RWPE1 (cell line): ENCODE data around the gene MYL4.

Experiments used
- CTCF ChIA-PET: fragments of 350-600 bp; sonication (Branson Sonifier 250); formaldehyde crosslinking; extraction: SDS; loops from one replicate; lab custom pipeline; 2021; lab: Yijun Ruan, JAX
- POLR2A ChIA-PET: fragments of 400-600 bp; formaldehyde crosslinking; extraction: SDS; loops from one replicate; lab custom pipeline; 2020; ENCODE audit warnings: antibody characterized with exemption; ENCODE audit not compliant: low non-redundant PET; lab: Yijun Ruan, JAX
- DNase-seq: peaks from one replicate; pipeline ENCODE4 v3.0.0; 2012; ENCODE audit warnings: low spot score
- H3K27ac ChIP-seq: fragments of 450-650 bp; 2 replicates; pipeline ENCODE4 v1.5.1; 2017
- CTCF ChIP-seq: fragments of 450-650 bp; conservative IDR thresholded peaks from 2 replicates; pipeline ENCODE4 v1.5.1; 2017; ENCODE audit warnings: low read depth, mild to moderate bottlenecking

Gene MYL4

GRCh38 chr17:47224966-47225365 lies 15.8 kb downstream of the MYL4 start:
- POLR2A ChIA-PET: interaction anchor here (0.7 kb wide), 1 partner anchor 467 kb away, joined by 5 read pairs; no protein-coding TSS in a partner anchor

GRCh38 chr17:47225436-47225858 lies 16.3 kb downstream of the MYL4 start:
- H3K27ac ChIP-seq: no peak overlapping the region
- ChIA-PET POLR2A (interaction anchor here (0.7 kb wide), 1 partner anchor 466 kb away, joined by 5 read pairs; no protein-coding TSS in a partner anchor), CTCF (interaction anchor here (0.7 to 1.1 kb wide), 2 partner anchors 90 to 1420 kb away, joined by 3 to 7 read pairs; no protein-coding TSS in a partner anchor)
- peak; percentile 53 for DNase-seq
- no peak for TF ChIP-seq CTCF

More at GRCh38 chr17:47224966-47225365, 15.8 kb downstream of the MYL4 start:
- no peak for DNase-seq
- no peak overlapping the region for H3K27ac ChIP-seq
- no peak for TF ChIP-seq CTCF
- CTCF ChIA-PET: interaction anchor here (1.1 kb wide), 1 partner anchor 91 kb away, joined by 7 read pairs; no protein-coding TSS in a partner anchor

GRCh38 chr17:47225911-47226688 lies 17.0 kb downstream of the MYL4 start:
- TF ChIP-seq CTCF: no peak
- ChIA-PET CTCF (interaction anchor here (0.7 to 1.1 kb wide), 2 partner anchors 90 to 1421 kb away, joined by 3 to 7 read pairs; no protein-coding TSS in a partner anchor), POLR2A (interaction anchor here (0.7 kb wide), 1 partner anchor 465 kb away, joined by 5 read pairs; no protein-coding TSS in a partner anchor)

GRCh38 chr17:47227862-47228261 lies 18.7 kb downstream of the MYL4 start:
- TF ChIP-seq CTCF: no peak
- DNase-seq: no peak
- no peak overlapping the region for H3K27ac ChIP-seq
- CTCF ChIA-PET: no interaction called here
- POLR2A ChIA-PET: no interaction called here

More at GRCh38 chr17:47225911-47226688, 17.0 kb downstream of the MYL4 start:
- H3K27ac ChIP-seq: no peak overlapping the region
- DNase-seq: no peak

- ChIA-PET POLR2A (no interaction called here), CTCF (interaction anchor here (0.7 to 2.5 kb wide), 7 partner anchors 15 to 87 kb away, joined by 3 to 9 read pairs (median 4); no protein-coding TSS in a partner anchor)
- peak; percentile 100 for TF ChIP-seq CTCF
- peak; percentile 87 for DNase-seq
- H3K27ac ChIP-seq: no peak overlapping the region
These were observed 20.6 kb downstream of the MYL4 start for GRCh38 chr17:47229535-47230443.
